ENCODE results near the gene DNAJC8. TPM values are rescaled to one million over a fixed set of nuclear protein-coding genes. Genes with fewer than 3 reads are reported as not detected.

DNAJC8 gene
- total and polyA plus RNA-seq, 10 of the 15 experiments (the other 5 are each of a cell fraction or from before 2014, with no cell fraction given), result 91.2 to 296 (median 152) TPM

- Histone ChIP-seq H3K79me2 (ENCODE audit: control insufficient read depth, insufficient read depth, low read length) (no peaks in the 10 kb centered on the region), H3K4me1 (ENCODE audit: control insufficient read depth, insufficient read depth, low read length) (peaks cover 38% of the 10 kb centered on the region), H3K9ac (ENCODE audit: control insufficient read depth, insufficient read depth, low read length) (no peak overlapping the region), H3K27me3 (replicated peaks in 1 of 2; ENCODE audit: control insufficient read depth in 2 of 2, insufficient read depth in 2 of 2, low read length in 1 of 2) (no peaks in the 10 kb centered on the region), H2AFZ (ENCODE audit: control insufficient read depth, low read depth, low read length) (no peak overlapping the region), H3K4me2 (ENCODE audit: control insufficient read depth, insufficient read depth) (no peak overlapping the region), H3K4me3 (no peak overlapping the region), H4K20me1 (ENCODE audit: control insufficient read depth, insufficient read depth) (no peaks in the 10 kb centered on the region), H3K27ac (ENCODE audit: control insufficient read depth, insufficient read depth) (no peak overlapping the region), H3K9me3 (replicated peaks; ENCODE audit: control insufficient read depth, insufficient read depth, low read length) (peaks cover 2% of the 10 kb centered on the region; the same call in 2 of the 3 replicates), H3K36me3 (ENCODE audit: control insufficient read depth in 2 of 2, insufficient read depth in 2 of 2, low read length in 1 of 2) (peaks cover 11 to 15% of the 10 kb centered on the region in 2 experiments)
- no TSS peak for BruUV-seq (replicated peaks)
- FAIRE-seq (no peak), ATAC-seq (no peak), DNase-seq (ENCODE audit: low read depth, low spot score) (no peak)
- CTCF ChIA-PET, result interaction anchor here (1.0 to 3.0 kb wide), 7 partner anchors 9 to 104 kb away, joined by 4 to 13 read pairs (median 6); partner anchors contain the start of gene PTAFR
- RAD21 ChIA-PET (ENCODE audit: unreplicated experiment), result interaction anchor here (0.6 to 1.5 kb wide), 4 partner anchors 8 to 107 kb away, joined by 3 to 4 read pairs (median 3); partner anchors contain the start of gene PTAFR
- 100% methylated on average over 1 of the region's 1 CpG for WGBS (ENCODE audit: insufficient coverage, insufficient replicate concordance, low lambda C conversion rate, missing lambda C conversion rate)
- no peak for TF ChIP-seq RAD51 (IDR thresholded peaks at IDR 0.05)
- no peak for TF ChIP-seq TBL1XR1 (IDR thresholded peaks at IDR 0.05; ENCODE audit: low read depth, low read length)
- no peak for TF ChIP-seq MLLT1 (IDR thresholded peaks at IDR 0.05)
- no peak for TF ChIP-seq NFYA (IDR thresholded peaks at IDR 0.05; ENCODE audit: borderline replicate concordance, low read depth, low read length)
- TF ChIP-seq MTA3 (IDR thresholded peaks at IDR 0.05; ENCODE audit: borderline replicate concordance, low read length), result no peak
- no peak for TF ChIP-seq TARDBP (IDR thresholded peaks at IDR 0.05; ENCODE audit: borderline replicate concordance)
- TF ChIP-seq ZNF24 (IDR thresholded peaks at IDR 0.05), result no peak
- TF ChIP-seq ZBTB4 (CRISPR knock-in tag; IDR thresholded peaks at IDR 0.05), result no peak
- TF ChIP-seq ATF3 (IDR thresholded peaks at IDR 0.05; ENCODE audit: borderline replicate concordance, extremely low read depth, low read depth, low read length), result no peak
- no peak for TF ChIP-seq CHD1 (IDR thresholded peaks at IDR 0.05; ENCODE audit: low read depth, low read length)
- TF ChIP-seq SIX5 (IDR thresholded peaks at IDR 0.05; ENCODE audit: low read depth, low read length, severe bottlenecking), result no peak
- TF ChIP-seq CHD2 (IDR thresholded peaks at IDR 0.05; ENCODE audit: borderline replicate concordance, low read depth, low read length), result no peak
- no peak for TF ChIP-seq IKZF2 (IDR thresholded peaks at IDR 0.05)
- TF ChIP-seq IRF5 (IDR thresholded peaks at IDR 0.05; ENCODE audit: borderline replicate concordance), result no peak
- no peak for TF ChIP-seq PAX5 (IDR thresholded peaks at IDR 0.05; ENCODE audit: borderline replicate concordance, low read depth, low read length)
- no peak for TF ChIP-seq RAD21 (IDR thresholded peaks at IDR 0.05; ENCODE audit: insufficient read depth, low read depth, low read length)
- intact Hi-C loops (cut with micrococcal nuclease; ENCODE audit: unreplicated experiment), result no loop called here
- SMC1A ChIA-PET (ENCODE audit: uncharacterized antibody, unreplicated experiment), result interaction anchor here (0.7 to 22.7 kb wide), 10 partner anchors 9 to 338 kb away, joined by 3 to 445 read pairs (median 6); partner anchors contain the start of gene EYA3
- in situ Hi-C loops (cut with MboI), result no loop called here
- POLR2A ChIA-PET, result interaction anchor here (0.7 to 1.8 kb wide), 5 partner anchors 11 to 1758 kb away, joined by 4 to 7 read pairs (median 5); no protein-coding TSS in a partner anchor
Observed at GRCh38 chr1:28195780-28196179, 37.0 kb downstream of the DNAJC8 start.

All from GM12878 (cell line).